Lower leg skin (tissue), 3 donors: Measurements from ENCODE around the gene FKBP1A.

Experiments used
- POLR2A ChIP-seq, 2 donors: fragments of 450-650 bp; IDR thresholded peaks; one replicate each; pipeline ENCODE4 v1.6.1; 2016 to 2017; ENCODE audit warnings: antibody characterized with exemption in 2 of 2, mild to moderate bottlenecking in 1 of 2, moderate library complexity in 1 of 2
- TF ChIP-seq, protein P1 (sequence below), 3 donors: fragments of 450-650 bp; IDR thresholded peaks; one replicate each; pipeline ENCODE4 v1.5.1; 2016; ENCODE audit warnings: antibody characterized with exemption in 3 of 3, mild to moderate bottlenecking in 3 of 3, moderate library complexity in 2 of 3

GRCh38 chr20:1431158-1431557 lies 38.3 kb upstream of the FKBP1A start:
- TF ChIP-seq, protein P1, sequence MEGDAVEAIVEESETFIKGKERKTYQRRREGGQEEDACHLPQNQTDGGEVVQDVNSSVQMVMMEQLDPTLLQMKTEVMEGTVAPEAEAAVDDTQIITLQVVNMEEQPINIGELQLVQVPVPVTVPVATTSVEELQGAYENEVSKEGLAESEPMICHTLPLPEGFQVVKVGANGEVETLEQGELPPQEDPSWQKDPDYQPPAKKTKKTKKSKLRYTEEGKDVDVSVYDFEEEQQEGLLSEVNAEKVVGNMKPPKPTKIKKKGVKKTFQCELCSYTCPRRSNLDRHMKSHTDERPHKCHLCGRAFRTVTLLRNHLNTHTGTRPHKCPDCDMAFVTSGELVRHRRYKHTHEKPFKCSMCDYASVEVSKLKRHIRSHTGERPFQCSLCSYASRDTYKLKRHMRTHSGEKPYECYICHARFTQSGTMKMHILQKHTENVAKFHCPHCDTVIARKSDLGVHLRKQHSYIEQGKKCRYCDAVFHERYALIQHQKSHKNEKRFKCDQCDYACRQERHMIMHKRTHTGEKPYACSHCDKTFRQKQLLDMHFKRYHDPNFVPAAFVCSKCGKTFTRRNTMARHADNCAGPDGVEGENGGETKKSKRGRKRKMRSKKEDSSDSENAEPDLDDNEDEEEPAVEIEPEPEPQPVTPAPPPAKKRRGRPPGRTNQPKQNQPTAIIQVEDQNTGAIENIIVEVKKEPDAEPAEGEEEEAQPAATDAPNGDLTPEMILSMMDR (IDR thresholded peaks at IDR 0.05) = no peak
- no peak for TF ChIP-seq POLR2A (IDR thresholded peaks at IDR 0.05)
